WTC11 (cell line): ENCODE measurements around the gene NKX6-2. TPM values are rescaled to one million over a fixed set of nuclear protein-coding genes. Genes with fewer than 3 reads are reported as not detected.

Source experiments
- ATAC-seq: fragments of 200-7000 bp; cut with Tn5 transposase; 2 replicates; pipeline ENCODE4 v1.10.0; 2021; ENCODE audit warnings: mild to moderate bottlenecking, moderate library complexity
- CTCF ChIA-PET: fragments of 300-600 bp; sonication (Branson Sonifier 250); formaldehyde crosslinking; loops from one replicate; lab custom pipeline; 2021; ENCODE audit warnings: antibody characterized with exemption; lab: Charles Lee
- POLR2A ChIA-PET: fragments of 350-600 bp; sonication (Branson Sonifier 250); formaldehyde crosslinking; loops from one replicate; lab custom pipeline; 2021; ENCODE audit warnings: antibody characterized with exemption; lab: Charles Lee
- DNase-seq: peaks from one replicate; pipeline ENCODE4 v3.0.0; 2021; ENCODE audit warnings: low spot score
- H3K27ac Mint-ChIP-seq: 2 replicates; pipeline ENCODE4 v1.8.0; 2021; ENCODE audit warnings: mixed read lengths
- H3K27me3 Mint-ChIP-seq: 2 replicates; pipeline ENCODE4 v1.8.0; 2021; ENCODE audit warnings: low read depth, mild to moderate bottlenecking, moderate library complexity, mixed read lengths
- H3K36me3 Mint-ChIP-seq: 2 replicates; pipeline ENCODE4 v1.8.0; 2021; ENCODE audit warnings: mixed read lengths
- H3K4me1 Mint-ChIP-seq: 2 replicates; pipeline ENCODE4 v1.8.0; 2022; ENCODE audit warnings: mixed read lengths
- H3K4me3 Mint-ChIP-seq: 2 replicates; pipeline ENCODE4 v1.8.0; 2021; ENCODE audit warnings: mild to moderate bottlenecking, moderate library complexity, mixed read lengths
- H3K9me3 Mint-ChIP-seq: 2 replicates; pipeline ENCODE4 v1.8.0; 2021; ENCODE audit warnings: mixed read lengths
- EMX1 ChIP-seq: fragments of 250-450 bp; sonication (Bioruptor Pico); IDR thresholded peaks from 2 replicates; pipeline ENCODE4 v1.8.0; 2021; ENCODE audit warnings: mild to moderate bottlenecking
- MXD4 ChIP-seq: fragments of 250-450 bp; sonication (Bioruptor Pico); IDR thresholded peaks from 2 replicates; pipeline ENCODE4 v1.8.0; 2021; ENCODE audit warnings: mild to moderate bottlenecking, moderate library complexity, borderline replicate concordance
- MYBL2 ChIP-seq: sonication (generic); formaldehyde crosslinking; IDR thresholded peaks from 2 replicates; pipeline ENCODE4 v1.8.1; 2023; ENCODE audit warnings: mild to moderate bottlenecking, moderate library complexity, missing genetic modification reagents
- NFYB ChIP-seq: sonication (generic); formaldehyde crosslinking; conservative IDR thresholded peaks from 2 replicates; pipeline ENCODE4 v1.8.0; 2022; ENCODE audit warnings: low read depth, missing genetic modification reagents
- NR1H2 ChIP-seq: sonication (generic); formaldehyde crosslinking; IDR thresholded peaks from 2 replicates; pipeline ENCODE4 v1.9.0; 2021; ENCODE audit warnings: mild to moderate bottlenecking, moderate library complexity, missing genetic modification reagents
- SMAD3 ChIP-seq: sonication (generic); formaldehyde crosslinking; IDR thresholded peaks from 2 replicates; pipeline ENCODE4 v1.8.0; 2022; ENCODE audit warnings: missing genetic modification reagents, mild to moderate bottlenecking, borderline replicate concordance
- ZBTB21 ChIP-seq: sonication (generic); formaldehyde crosslinking; IDR thresholded peaks from 2 replicates; pipeline ENCODE4 v1.8.1; 2023; ENCODE audit warnings: mild to moderate bottlenecking, missing genetic modification reagents, borderline replicate concordance
- ZNF219 ChIP-seq: sonication (generic); formaldehyde crosslinking; IDR thresholded peaks from 2 replicates; pipeline ENCODE4 v1.8.0; 2023; ENCODE audit warnings: missing genetic modification reagents, mild to moderate bottlenecking, borderline replicate concordance
- ZNF263 ChIP-seq: sonication (generic); formaldehyde crosslinking; IDR thresholded peaks from 2 replicates; pipeline ENCODE4 v1.8.1; 2022; ENCODE audit warnings: low read depth, mild to moderate bottlenecking, moderate library complexity, missing genetic modification reagents
- total RNA-seq: library from RNA; stranded (reverse); gene quantifications from 3 replicates; pipeline ENCODE4 v1.2.3, GENCODE V29; 2021
- TF ChIP-seq, protein P1 (sequence below): sonication (generic); formaldehyde crosslinking; IDR thresholded peaks from 2 replicates; pipeline ENCODE4 v1.8.0; 2023; ENCODE audit warnings: mild to moderate bottlenecking, missing genetic modification reagents
- TF ChIP-seq, protein P2 (sequence below): sonication (generic); formaldehyde crosslinking; IDR thresholded peaks from 2 replicates; pipeline ENCODE4 v1.8.1; 2023; ENCODE audit warnings: mild to moderate bottlenecking, missing genetic modification reagents, moderate library complexity
- TF ChIP-seq, protein P3 (sequence below): sonication (generic); formaldehyde crosslinking; conservative IDR thresholded peaks from 2 replicates; pipeline ENCODE4 v1.8.1; 2023; ENCODE audit warnings: mild to moderate bottlenecking, low read depth, missing genetic modification reagents, moderate library complexity
- TF ChIP-seq, protein P4 (sequence below): fragments of 250-450 bp; sonication (Bioruptor Pico); IDR thresholded peaks from 2 replicates; pipeline ENCODE4 v1.9.0; 2021; ENCODE audit warnings: mild to moderate bottlenecking
- TF ChIP-seq, protein P5 (sequence below): fragments of 250-450 bp; sonication (Bioruptor Pico); IDR thresholded peaks from 2 replicates; pipeline ENCODE4 v1.9.0; 2021; ENCODE audit warnings: moderate library complexity, mild to moderate bottlenecking, inconsistent platforms, borderline replicate concordance
- TF ChIP-seq, protein P6 (sequence below): sonication (generic); formaldehyde crosslinking; IDR thresholded peaks from 2 replicates; pipeline ENCODE4 v1.8.1; 2022; ENCODE audit warnings: low read depth, missing genetic modification reagents, borderline replicate concordance

The NKX6-2 gene
- total RNA-seq, 1 experiment from 2014 or later: 0.15 TPM

DNA sequence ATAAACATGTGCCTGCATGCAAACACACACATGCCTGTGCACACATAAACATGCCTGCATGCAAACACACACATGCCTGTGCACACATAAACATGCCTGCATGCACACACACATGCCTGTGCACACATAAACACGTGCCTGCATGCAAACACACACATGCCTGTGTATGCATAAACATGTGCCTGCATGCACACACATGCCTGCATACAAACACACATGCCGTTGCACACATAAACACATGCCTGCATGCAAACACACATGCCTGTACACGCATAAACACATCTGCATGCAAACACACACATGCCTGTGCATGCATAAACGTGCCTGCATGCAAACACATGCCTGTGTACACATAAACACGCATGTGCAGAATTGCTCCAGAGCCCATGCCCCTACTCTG lies 22.4 kb downstream of the NKX6-2 start:
- Mint-ChIP-seq H3K4me3 (no peak overlapping the region), H3K4me1 (no peaks in the 10 kb centered on the region), H3K36me3 (peaks cover 21% of the 10 kb centered on the region), H3K9me3 (peaks cover 20% of the 10 kb centered on the region), H3K27me3 (no peaks in the 10 kb centered on the region; the same call in 1 of the 2 replicates), H3K27ac (no peak overlapping the region)
- ChIA-PET POLR2A (no interaction called here), CTCF (no interaction called here)
- ATAC-seq (no peak), DNase-seq (no peak)
- TF ChIP-seq SMAD3 (no peak), ZNF263 (CRISPR knock-in tag) (no peak)
- TF ChIP-seq, protein P1, sequence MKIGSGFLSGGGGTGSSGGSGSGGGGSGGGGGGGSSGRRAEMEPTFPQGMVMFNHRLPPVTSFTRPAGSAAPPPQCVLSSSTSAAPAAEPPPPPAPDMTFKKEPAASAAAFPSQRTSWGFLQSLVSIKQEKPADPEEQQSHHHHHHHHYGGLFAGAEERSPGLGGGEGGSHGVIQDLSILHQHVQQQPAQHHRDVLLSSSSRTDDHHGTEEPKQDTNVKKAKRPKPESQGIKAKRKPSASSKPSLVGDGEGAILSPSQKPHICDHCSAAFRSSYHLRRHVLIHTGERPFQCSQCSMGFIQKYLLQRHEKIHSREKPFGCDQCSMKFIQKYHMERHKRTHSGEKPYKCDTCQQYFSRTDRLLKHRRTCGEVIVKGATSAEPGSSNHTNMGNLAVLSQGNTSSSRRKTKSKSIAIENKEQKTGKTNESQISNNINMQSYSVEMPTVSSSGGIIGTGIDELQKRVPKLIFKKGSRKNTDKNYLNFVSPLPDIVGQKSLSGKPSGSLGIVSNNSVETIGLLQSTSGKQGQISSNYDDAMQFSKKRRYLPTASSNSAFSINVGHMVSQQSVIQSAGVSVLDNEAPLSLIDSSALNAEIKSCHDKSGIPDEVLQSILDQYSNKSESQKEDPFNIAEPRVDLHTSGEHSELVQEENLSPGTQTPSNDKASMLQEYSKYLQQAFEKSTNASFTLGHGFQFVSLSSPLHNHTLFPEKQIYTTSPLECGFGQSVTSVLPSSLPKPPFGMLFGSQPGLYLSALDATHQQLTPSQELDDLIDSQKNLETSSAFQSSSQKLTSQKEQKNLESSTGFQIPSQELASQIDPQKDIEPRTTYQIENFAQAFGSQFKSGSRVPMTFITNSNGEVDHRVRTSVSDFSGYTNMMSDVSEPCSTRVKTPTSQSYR: no peak
- TF ChIP-seq, protein P2, sequence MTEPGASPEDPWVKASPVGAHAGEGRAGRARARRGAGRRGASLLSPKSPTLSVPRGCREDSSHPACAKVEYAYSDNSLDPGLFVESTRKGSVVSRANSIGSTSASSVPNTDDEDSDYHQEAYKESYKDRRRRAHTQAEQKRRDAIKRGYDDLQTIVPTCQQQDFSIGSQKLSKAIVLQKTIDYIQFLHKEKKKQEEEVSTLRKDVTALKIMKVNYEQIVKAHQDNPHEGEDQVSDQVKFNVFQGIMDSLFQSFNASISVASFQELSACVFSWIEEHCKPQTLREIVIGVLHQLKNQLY (CRISPR knock-in tag): no peak
- TF ChIP-seq, protein P3, sequence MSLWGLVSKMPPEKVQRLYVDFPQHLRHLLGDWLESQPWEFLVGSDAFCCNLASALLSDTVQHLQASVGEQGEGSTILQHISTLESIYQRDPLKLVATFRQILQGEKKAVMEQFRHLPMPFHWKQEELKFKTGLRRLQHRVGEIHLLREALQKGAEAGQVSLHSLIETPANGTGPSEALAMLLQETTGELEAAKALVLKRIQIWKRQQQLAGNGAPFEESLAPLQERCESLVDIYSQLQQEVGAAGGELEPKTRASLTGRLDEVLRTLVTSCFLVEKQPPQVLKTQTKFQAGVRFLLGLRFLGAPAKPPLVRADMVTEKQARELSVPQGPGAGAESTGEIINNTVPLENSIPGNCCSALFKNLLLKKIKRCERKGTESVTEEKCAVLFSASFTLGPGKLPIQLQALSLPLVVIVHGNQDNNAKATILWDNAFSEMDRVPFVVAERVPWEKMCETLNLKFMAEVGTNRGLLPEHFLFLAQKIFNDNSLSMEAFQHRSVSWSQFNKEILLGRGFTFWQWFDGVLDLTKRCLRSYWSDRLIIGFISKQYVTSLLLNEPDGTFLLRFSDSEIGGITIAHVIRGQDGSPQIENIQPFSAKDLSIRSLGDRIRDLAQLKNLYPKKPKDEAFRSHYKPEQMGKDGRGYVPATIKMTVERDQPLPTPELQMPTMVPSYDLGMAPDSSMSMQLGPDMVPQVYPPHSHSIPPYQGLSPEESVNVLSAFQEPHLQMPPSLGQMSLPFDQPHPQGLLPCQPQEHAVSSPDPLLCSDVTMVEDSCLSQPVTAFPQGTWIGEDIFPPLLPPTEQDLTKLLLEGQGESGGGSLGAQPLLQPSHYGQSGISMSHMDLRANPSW (CRISPR knock-in tag): no peak

DNA sequence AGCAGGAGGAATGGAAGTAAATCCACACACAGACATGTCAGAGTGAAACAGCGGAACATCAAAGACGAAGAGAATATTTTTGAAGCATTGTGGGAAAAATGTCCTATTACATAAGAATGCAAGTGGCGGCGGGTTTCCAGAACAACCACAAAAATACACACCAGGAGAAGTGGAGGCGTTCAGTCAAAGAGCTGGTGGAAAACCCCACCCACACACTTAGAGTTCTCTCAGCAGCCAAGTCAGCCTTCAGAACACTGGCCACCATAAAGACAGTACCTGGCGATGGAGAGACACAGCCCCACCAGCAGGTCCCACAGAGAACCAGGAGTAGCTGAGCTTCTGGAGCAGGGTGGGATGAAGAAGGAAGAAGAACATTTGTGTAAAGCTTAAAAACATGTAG lies 23.7 kb downstream of the NKX6-2 start:
- peaks cover 20% of the 10 kb centered on the region for H3K9me3 Mint-ChIP-seq
- H3K36me3 Mint-ChIP-seq: peaks cover 21% of the 10 kb centered on the region
- no peak for TF ChIP-seq MYBL2 (CRISPR knock-in tag)
- TF ChIP-seq, protein P4, sequence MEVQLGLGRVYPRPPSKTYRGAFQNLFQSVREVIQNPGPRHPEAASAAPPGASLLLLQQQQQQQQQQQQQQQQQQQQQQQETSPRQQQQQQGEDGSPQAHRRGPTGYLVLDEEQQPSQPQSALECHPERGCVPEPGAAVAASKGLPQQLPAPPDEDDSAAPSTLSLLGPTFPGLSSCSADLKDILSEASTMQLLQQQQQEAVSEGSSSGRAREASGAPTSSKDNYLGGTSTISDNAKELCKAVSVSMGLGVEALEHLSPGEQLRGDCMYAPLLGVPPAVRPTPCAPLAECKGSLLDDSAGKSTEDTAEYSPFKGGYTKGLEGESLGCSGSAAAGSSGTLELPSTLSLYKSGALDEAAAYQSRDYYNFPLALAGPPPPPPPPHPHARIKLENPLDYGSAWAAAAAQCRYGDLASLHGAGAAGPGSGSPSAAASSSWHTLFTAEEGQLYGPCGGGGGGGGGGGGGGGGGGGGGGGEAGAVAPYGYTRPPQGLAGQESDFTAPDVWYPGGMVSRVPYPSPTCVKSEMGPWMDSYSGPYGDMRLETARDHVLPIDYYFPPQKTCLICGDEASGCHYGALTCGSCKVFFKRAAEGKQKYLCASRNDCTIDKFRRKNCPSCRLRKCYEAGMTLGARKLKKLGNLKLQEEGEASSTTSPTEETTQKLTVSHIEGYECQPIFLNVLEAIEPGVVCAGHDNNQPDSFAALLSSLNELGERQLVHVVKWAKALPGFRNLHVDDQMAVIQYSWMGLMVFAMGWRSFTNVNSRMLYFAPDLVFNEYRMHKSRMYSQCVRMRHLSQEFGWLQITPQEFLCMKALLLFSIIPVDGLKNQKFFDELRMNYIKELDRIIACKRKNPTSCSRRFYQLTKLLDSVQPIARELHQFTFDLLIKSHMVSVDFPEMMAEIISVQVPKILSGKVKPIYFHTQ: no peak
- ChIA-PET CTCF (no interaction called here), POLR2A (no interaction called here)
- no peaks in the 10 kb centered on the region for H3K4me1 Mint-ChIP-seq
- ATAC-seq: no peak
- DNase-seq: no peak
- H3K27ac Mint-ChIP-seq: no peak overlapping the region
- H3K4me3 Mint-ChIP-seq: no peak overlapping the region
- H3K27me3 Mint-ChIP-seq: no peaks in the 10 kb centered on the region; the same call in 1 of the 2 replicates

DNA sequence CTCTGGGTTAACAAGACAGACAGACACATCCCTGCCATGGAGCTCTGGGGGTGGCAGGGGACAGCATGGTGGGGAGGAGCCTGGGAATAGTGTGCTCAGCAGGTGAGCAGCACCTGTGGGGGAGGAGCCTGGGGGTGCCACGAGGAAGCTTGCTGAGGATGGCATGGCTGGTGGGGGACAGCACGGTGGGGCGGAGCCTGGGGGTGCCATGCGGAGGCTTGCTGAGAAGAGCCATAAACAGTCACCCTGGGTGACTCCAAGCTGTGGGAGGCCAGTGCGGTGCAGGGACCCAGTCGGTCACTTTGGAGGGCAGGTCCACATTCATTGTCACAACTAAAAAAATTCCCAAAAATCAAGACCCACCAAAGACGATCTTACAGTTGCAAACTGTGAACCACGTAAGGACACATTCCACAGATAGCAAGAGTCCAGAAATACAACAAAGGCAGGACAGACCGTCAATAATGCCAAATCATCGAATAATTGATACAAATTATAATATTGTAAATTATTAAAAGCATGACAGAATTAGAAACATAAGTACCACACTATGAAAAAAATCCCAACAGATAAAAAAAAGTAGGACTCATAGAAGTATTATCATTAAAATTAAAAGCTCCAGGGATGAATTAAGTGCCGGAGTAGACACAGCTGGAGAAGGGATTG lies 24.4 kb downstream of the NKX6-2 start:
- H3K4me1 Mint-ChIP-seq: no peaks in the 10 kb centered on the region
- no peak for DNase-seq
- no peak overlapping the region for H3K4me3 Mint-ChIP-seq
- H3K27ac Mint-ChIP-seq: no peak overlapping the region
- H3K36me3 Mint-ChIP-seq: peaks cover 21% of the 10 kb centered on the region
- POLR2A ChIA-PET: no interaction called here
- H3K9me3 Mint-ChIP-seq: peaks cover 21% of the 10 kb centered on the region
- no peaks in the 10 kb centered on the region; the same call in 1 of the 2 replicates for H3K27me3 Mint-ChIP-seq
- TF ChIP-seq, protein P5, sequence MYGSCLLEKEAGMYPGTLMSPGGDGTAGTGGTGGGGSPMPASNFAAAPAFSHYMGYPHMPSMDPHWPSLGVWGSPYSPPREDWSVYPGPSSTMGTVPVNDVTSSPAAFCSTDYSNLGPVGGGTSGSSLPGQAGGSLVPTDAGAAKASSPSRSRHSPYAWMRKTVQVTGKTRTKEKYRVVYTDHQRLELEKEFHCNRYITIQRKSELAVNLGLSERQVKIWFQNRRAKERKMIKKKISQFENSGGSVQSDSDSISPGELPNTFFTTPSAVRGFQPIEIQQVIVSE (CRISPR knock-in tag): no peak
- TF ChIP-seq, protein P6, sequence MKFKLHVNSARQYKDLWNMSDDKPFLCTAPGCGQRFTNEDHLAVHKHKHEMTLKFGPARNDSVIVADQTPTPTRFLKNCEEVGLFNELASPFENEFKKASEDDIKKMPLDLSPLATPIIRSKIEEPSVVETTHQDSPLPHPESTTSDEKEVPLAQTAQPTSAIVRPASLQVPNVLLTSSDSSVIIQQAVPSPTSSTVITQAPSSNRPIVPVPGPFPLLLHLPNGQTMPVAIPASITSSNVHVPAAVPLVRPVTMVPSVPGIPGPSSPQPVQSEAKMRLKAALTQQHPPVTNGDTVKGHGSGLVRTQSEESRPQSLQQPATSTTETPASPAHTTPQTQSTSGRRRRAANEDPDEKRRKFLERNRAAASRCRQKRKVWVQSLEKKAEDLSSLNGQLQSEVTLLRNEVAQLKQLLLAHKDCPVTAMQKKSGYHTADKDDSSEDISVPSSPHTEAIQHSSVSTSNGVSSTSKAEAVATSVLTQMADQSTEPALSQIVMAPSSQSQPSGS (CRISPR knock-in tag): no peak
- TF ChIP-seq NR1H2 (CRISPR knock-in tag) (no peak), MXD4 (CRISPR knock-in tag) (no peak), ZBTB21 (CRISPR knock-in tag) (no peak), ZNF219 (CRISPR knock-in tag) (no peak), EMX1 (CRISPR knock-in tag) (no peak), NFYB (CRISPR knock-in tag) (no peak)
- TF ChIP-seq, protein P1: no peak
- TF ChIP-seq, all 79 proteins: peak for 0
- no peak for ATAC-seq
- CTCF ChIA-PET: no interaction called here
